Measurements from ENCODE around the gene ANKHD1. TPM values are rescaled to one million over a fixed set of nuclear protein-coding genes. Genes with fewer than 3 reads are reported as not detected.

The ANKHD1 gene
- total RNA-seq, 4 donors from 2014 or later, result 113 to 212 (median 164) TPM

DNA sequence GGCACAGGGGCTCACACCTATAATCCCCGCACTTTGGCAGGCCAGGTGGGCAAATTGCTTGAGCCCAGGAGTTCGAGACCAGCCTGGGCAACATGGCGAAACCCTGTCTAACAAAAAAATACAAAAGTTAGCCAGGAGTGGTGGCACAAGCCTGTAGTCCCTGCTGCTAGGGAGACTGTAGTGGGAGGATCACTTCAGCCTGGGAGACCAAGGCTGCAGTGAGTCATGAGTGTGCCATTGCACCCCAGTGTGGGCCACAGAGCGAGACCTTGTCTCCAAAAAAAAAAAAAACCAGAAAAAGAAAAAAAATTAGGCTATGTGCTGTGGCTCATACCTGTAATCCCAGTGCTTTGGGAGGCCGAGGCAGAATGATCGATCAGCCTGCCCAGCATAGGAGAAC is 87.3 kb downstream of the ANKHD1 start:
- no peak for DNase-seq
- intact Hi-C loops (cut with DNase I; ENCODE audit: low total_unique reads), result no loop called here
- Histone ChIP-seq H3K9me3 (no peaks in the 10 kb centered on the region), H3K4me3 (no peak overlapping the region), H3K4me1 (no peaks in the 10 kb centered on the region), H3K36me3 (peaks cover 0 to 57% (median 22%) of the 10 kb centered on the region in 4 donors), H3K27ac (no peak overlapping the region), H3K27me3 (no peaks in the 10 kb centered on the region)
- in situ Hi-C loops (cut with MboI; ENCODE audit: low pct_ligation_motif_present in 1 of 4, low pct_unique_long_range_greater_than_20kb in 1 of 4, low sequenced_read_pairs in 3 of 4), result no loop called here
- no peak for TF ChIP-seq POLR2A (IDR thresholded peaks at IDR 0.05)
- no peak for TF ChIP-seq POLR2AphosphoS5 (IDR thresholded peaks at IDR 0.05)
- TF ChIP-seq, protein P1, sequence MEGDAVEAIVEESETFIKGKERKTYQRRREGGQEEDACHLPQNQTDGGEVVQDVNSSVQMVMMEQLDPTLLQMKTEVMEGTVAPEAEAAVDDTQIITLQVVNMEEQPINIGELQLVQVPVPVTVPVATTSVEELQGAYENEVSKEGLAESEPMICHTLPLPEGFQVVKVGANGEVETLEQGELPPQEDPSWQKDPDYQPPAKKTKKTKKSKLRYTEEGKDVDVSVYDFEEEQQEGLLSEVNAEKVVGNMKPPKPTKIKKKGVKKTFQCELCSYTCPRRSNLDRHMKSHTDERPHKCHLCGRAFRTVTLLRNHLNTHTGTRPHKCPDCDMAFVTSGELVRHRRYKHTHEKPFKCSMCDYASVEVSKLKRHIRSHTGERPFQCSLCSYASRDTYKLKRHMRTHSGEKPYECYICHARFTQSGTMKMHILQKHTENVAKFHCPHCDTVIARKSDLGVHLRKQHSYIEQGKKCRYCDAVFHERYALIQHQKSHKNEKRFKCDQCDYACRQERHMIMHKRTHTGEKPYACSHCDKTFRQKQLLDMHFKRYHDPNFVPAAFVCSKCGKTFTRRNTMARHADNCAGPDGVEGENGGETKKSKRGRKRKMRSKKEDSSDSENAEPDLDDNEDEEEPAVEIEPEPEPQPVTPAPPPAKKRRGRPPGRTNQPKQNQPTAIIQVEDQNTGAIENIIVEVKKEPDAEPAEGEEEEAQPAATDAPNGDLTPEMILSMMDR (IDR thresholded peaks at IDR 0.05), result no peak
- no peak for TF ChIP-seq EP300 (IDR thresholded peaks at IDR 0.05; ENCODE audit: low read depth)
- WGBS, 2 donors (ENCODE audit: low coverage in 1 of 2), result 97 to 100% methylated on average over 2 to 6 of the region's 6 CpGs

DNA sequence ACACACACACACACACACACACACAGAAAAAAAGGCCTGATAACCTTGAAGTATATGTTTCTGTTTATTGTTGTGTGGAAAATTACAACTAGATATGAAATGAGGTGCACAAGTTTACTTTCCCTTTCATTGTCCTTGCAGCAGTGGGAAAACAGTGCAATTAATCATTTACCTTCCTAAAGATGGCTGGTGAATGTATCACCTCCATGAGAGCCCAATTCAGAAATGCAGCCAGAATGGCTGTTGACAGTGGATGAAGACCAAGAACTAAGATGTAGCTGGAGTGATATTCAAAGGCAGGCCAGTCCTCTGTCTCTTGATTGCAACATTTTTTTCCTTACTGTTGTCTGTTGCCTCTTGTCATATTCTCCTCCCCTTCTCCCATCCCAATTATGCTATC is 96.3 kb downstream of the ANKHD1 start:
- Histone ChIP-seq H3K27ac (no peak overlapping the region), H3K4me1 (no peaks in the 10 kb centered on the region), H3K9me3 (no peaks in the 10 kb centered on the region), H3K27me3 (no peaks in the 10 kb centered on the region), H3K4me3 (no peak overlapping the region), H3K36me3 (peaks cover 0 to 15% (median 7%) of the 10 kb centered on the region in 4 donors)
- no peak for DNase-seq
- intact Hi-C loops (cut with DNase I; ENCODE audit: low total_unique reads), result no loop called here
- TF ChIP-seq, protein P1 (IDR thresholded peaks at IDR 0.05), result no peak
- no peak for TF ChIP-seq POLR2AphosphoS5 (IDR thresholded peaks at IDR 0.05)
- TF ChIP-seq POLR2A (IDR thresholded peaks at IDR 0.05), result no peak
- no peak for TF ChIP-seq EP300 (IDR thresholded peaks at IDR 0.05; ENCODE audit: low read depth)
- in situ Hi-C loops (cut with MboI; ENCODE audit: low pct_ligation_motif_present in 1 of 4, low pct_unique_long_range_greater_than_20kb in 1 of 4, low sequenced_read_pairs in 3 of 4), result no loop called here

DNA sequence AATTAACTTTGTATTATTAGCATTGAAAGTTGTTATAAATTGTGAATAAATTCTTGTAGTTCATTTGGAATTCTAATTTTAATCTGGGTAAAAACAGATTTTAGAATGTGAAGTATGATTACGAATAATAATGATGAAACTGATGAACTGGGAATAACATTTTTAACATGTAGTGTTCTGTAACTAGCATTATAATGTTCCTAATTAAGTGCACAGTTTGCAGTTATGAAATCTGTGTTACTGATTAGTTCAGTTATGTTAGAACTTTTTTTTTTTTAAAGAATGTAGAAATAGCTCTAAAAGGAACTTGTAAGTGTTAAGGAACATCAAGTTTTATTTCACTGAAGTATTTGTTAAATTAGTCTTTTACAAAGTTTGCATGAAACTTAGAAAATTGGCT is 97.0 kb downstream of the ANKHD1 start:
- Histone ChIP-seq H3K4me1 (no peaks in the 10 kb centered on the region), H3K9me3 (no peaks in the 10 kb centered on the region), H3K36me3 (peaks cover 0 to 15% (median 5%) of the 10 kb centered on the region in 4 donors), H3K27ac (no peak overlapping the region), H3K4me3 (no peak overlapping the region), H3K27me3 (no peaks in the 10 kb centered on the region)
- in situ Hi-C loops (cut with MboI; ENCODE audit: low pct_ligation_motif_present in 1 of 4, low pct_unique_long_range_greater_than_20kb in 1 of 4, low sequenced_read_pairs in 3 of 4), result no loop called here
- intact Hi-C loops (cut with DNase I; ENCODE audit: low total_unique reads), result no loop called here
- no peak for DNase-seq
- 98 to 100% methylated on average over 1 of the region's 1 CpG for whole genome bisulfite sequencing, 2 donors (ENCODE audit: low coverage in 1 of 2)
- TF ChIP-seq, protein P1 (IDR thresholded peaks at IDR 0.05), result no peak
- TF ChIP-seq POLR2A (IDR thresholded peaks at IDR 0.05) (no peak), EP300 (IDR thresholded peaks at IDR 0.05; ENCODE audit: low read depth) (no peak), POLR2AphosphoS5 (IDR thresholded peaks at IDR 0.05) (no peak)

DNA sequence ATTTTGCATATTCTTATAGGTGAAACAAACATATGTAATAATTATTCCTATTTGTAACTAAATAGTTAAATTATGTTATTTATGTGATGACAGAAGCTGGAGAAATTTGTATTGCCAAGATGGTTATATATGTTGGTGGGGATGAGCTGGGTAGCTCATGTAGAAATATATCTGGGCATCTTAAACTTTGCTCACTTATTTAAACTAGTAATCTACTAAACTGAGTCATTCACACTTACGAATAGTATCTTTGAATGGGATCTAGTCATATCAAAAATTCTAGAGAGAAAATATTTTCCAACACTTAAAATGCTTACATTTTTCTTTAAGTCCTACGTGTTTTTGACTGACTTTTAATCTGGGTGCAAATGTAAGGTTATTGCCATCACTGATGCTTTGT is 101.2 kb downstream of the ANKHD1 start:
- in situ Hi-C loops (cut with MboI; ENCODE audit: low pct_ligation_motif_present in 1 of 4, low pct_unique_long_range_greater_than_20kb in 1 of 4, low sequenced_read_pairs in 3 of 4), result no loop called here
- TF ChIP-seq EP300 (IDR thresholded peaks at IDR 0.05; ENCODE audit: low read depth) (no peak), POLR2AphosphoS5 (IDR thresholded peaks at IDR 0.05) (no peak), POLR2A (IDR thresholded peaks at IDR 0.05) (no peak)
- TF ChIP-seq, protein P1 (IDR thresholded peaks at IDR 0.05), result no peak
- 85 to 92% methylated on average over 2 of the region's 2 CpGs for WGBS, 2 donors (ENCODE audit: low coverage in 1 of 2)
- intact Hi-C loops (cut with DNase I; ENCODE audit: low total_unique reads), result no loop called here
- DNase-seq, result no peak
- Histone ChIP-seq H3K27me3 (no peaks in the 10 kb centered on the region), H3K4me1 (no peaks in the 10 kb centered on the region), H3K4me3 (no peak overlapping the region), H3K9me3 (no peaks in the 10 kb centered on the region), H3K36me3 (peaks cover 0 to 35% (median 14%) of the 10 kb centered on the region in 4 donors), H3K27ac (no peak overlapping the region)

All from transverse colon (tissue), 4 donors.